Embryonic facial prominence (tissue), 1 donor: ENCODE data around the gene SEMA3C.
"Not testable (repeated sequence)": the region's sequence is repeated elsewhere in the genome, so short reads cannot be mapped to it uniquely, and the experiment has no call there.

Experiments
- DNase-seq: peaks from one replicate; pipeline ENCODE4 v3.0.0-alpha.2; 2016; ENCODE audit errors: extremely low spot score

The SEMA3C gene

GRCh38 chr7:80926955-80927354, 8.1 kb upstream of the SEMA3C start:
- DNase-seq, result not testable (repeated sequence)

- DNase-seq, result no peak
These were observed 5.2 kb upstream of the SEMA3C start for GRCh38 chr7:80924090-80924489.

- no peak for DNase-seq
These were observed 4.4 kb upstream of the SEMA3C start for GRCh38 chr7:80923211-80923612.

- no peak for DNase-seq
These were observed 3.6 kb upstream of the SEMA3C start for GRCh38 chr7:80922253-80923049.

GRCh38 chr7:80921130-80921529, 2.3 kb upstream of the SEMA3C start:
- no peak for DNase-seq

GRCh38 chr7:80918399-80918798, 452 bp downstream of the SEMA3C start:
- DNase-seq, result no peak

- DNase-seq, result no peak
These were observed 1.8 kb downstream of the SEMA3C start for GRCh38 chr7:80916770-80917741.

- DNase-seq, result no peak
These were observed 8.6 kb downstream of the SEMA3C start for GRCh38 chr7:80910228-80910627.

GRCh38 chr7:80908360-80908797, 10.5 kb downstream of the SEMA3C start:
- no peak for DNase-seq

GRCh38 chr7:80907612-80908011, 11.2 kb downstream of the SEMA3C start:
- no peak for DNase-seq

GRCh38 chr7:80907141-80907601, 11.7 kb downstream of the SEMA3C start:
- DNase-seq, result no peak

GRCh38 chr7:80905334-80905733, 13.5 kb downstream of the SEMA3C start:
- DNase-seq, result no peak

GRCh38 chr7:80902716-80903308, 16.0 kb downstream of the SEMA3C start:
- DNase-seq, result no peak

GRCh38 chr7:80902019-80902418, 16.8 kb downstream of the SEMA3C start:
- DNase-seq, result no peak

GRCh38 chr7:80900583-80901576, 18.0 kb downstream of the SEMA3C start:
- no peak for DNase-seq

GRCh38 chr7:80896906-80897598, 21.8 kb downstream of the SEMA3C start:
- DNase-seq, result no peak

GRCh38 chr7:80895056-80895455, 23.8 kb downstream of the SEMA3C start:
- DNase-seq, result no peak

GRCh38 chr7:80891259-80891544, 27.6 kb downstream of the SEMA3C start:
- DNase-seq, result no peak

- DNase-seq, result no peak
These were observed 28.2 kb downstream of the SEMA3C start for GRCh38 chr7:80890426-80891258.

GRCh38 chr7:80889525-80889924, 29.3 kb downstream of the SEMA3C start:
- no peak for DNase-seq
